Osteoblast (primary cell): ENCODE results near the gene FGD5. TPM values are rescaled to one million over a fixed set of nuclear protein-coding genes. Genes with fewer than 3 reads are reported as not detected.

Experiments
- DNase-seq: peaks from one replicate; pipeline ENCODE4 v3.0.0; 2011; ENCODE audit warnings: low spot score, mixed read lengths; ENCODE audit not compliant: insufficient read length; ENCODE audit errors: missing footprints
- H2AFZ ChIP-seq: 2 replicates; pipeline ENCODE4 v1.6.0; 2011; ENCODE audit warnings: mild to moderate bottlenecking, low read length
- H3K27ac ChIP-seq: 2 replicates; pipeline ENCODE4 v1.5.1; 2011; ENCODE audit warnings: mild to moderate bottlenecking, low read depth, low read length, moderate library complexity
- H3K27me3 ChIP-seq: 2 replicates; pipeline ENCODE4 v1.6.0; 2012; ENCODE audit warnings: mild to moderate bottlenecking, control low read depth, inconsistent platforms, low read length, moderate library complexity; ENCODE audit not compliant: insufficient read depth
- H3K36me3 ChIP-seq: 2 replicates; pipeline ENCODE4 v1.5.1; 2011; ENCODE audit warnings: mild to moderate bottlenecking, low read length, control low read depth, moderate library complexity; ENCODE audit not compliant: insufficient read depth
- H3K4me1 ChIP-seq: 2 replicates; pipeline ENCODE4 v1.5.1; 2011; ENCODE audit warnings: mild to moderate bottlenecking, low read length, control low read depth, moderate library complexity; ENCODE audit not compliant: insufficient read depth
- H3K4me2 ChIP-seq: 2 replicates; pipeline ENCODE4 v1.6.0; 2011; ENCODE audit warnings: mild to moderate bottlenecking, low read length; ENCODE audit not compliant: insufficient read depth
- H3K4me3 ChIP-seq: fragments of 200-600 bp; sonication (generic); 3 replicates; pipeline ENCODE4 v1.5.1; 2012; ENCODE audit warnings: mild to moderate bottlenecking, low read length, inconsistent platforms; ENCODE audit not compliant: insufficient read depth
- H3K79me2 ChIP-seq: 2 replicates; pipeline ENCODE4 v1.6.0; 2012; ENCODE audit warnings: mild to moderate bottlenecking, low read length, control low read depth, inconsistent platforms; ENCODE audit not compliant: insufficient read depth
- H3K9me3 ChIP-seq: 2 replicates; pipeline ENCODE4 v1.5.1; 2011; ENCODE audit warnings: low read depth, low read length, control low read depth
- H4K20me1 ChIP-seq: 2 replicates; pipeline ENCODE4 v1.6.0; 2012; ENCODE audit warnings: mild to moderate bottlenecking, low read length, control low read depth; ENCODE audit not compliant: insufficient read depth
- CTCF ChIP-seq: IDR thresholded peaks from 2 replicates; pipeline ENCODE4 v1.5.1; 2011; ENCODE audit warnings: mild to moderate bottlenecking, low read depth, low read length, moderate library complexity; ENCODE audit errors: extremely low read depth
- total RNA-seq: library from RNA; depleted of rRNA; stranded (reverse); fragments of >200 nt; gene quantifications from 2 replicates; pipeline ENCODE4 v1.2.3, GENCODE V29; 2012

FGD5 gene
- total RNA-seq, 1 donor = under 0.01 TPM

- TF ChIP-seq CTCF = no peak
- DNase-seq = no peak
- Histone ChIP-seq H3K4me2 (no peak overlapping the region), H2AFZ (no peak overlapping the region), H3K27me3 (peaks cover 5% of the 10 kb centered on the region), H3K4me1 (no peaks in the 10 kb centered on the region), H3K9me3 (no peaks in the 10 kb centered on the region), H3K4me3 (no peak overlapping the region), H3K27ac (no peak overlapping the region), H3K79me2 (no peaks in the 10 kb centered on the region), H4K20me1 (no peaks in the 10 kb centered on the region), H3K36me3 (no peaks in the 10 kb centered on the region)
These were observed 14.6 kb upstream of the FGD5 start for GRCh38 chr3:14803981-14804834.

- H4K20me1 ChIP-seq = no peaks in the 10 kb centered on the region
- no peak overlapping the region for H3K27ac ChIP-seq
- DNase-seq = no peak
- no peaks in the 10 kb centered on the region for H3K4me1 ChIP-seq
- peaks cover 10% of the 10 kb centered on the region for H3K27me3 ChIP-seq
- H3K4me2 ChIP-seq = no peak overlapping the region
- H3K9me3 ChIP-seq = no peaks in the 10 kb centered on the region
- TF ChIP-seq CTCF = no peak
- H3K79me2 ChIP-seq = no peaks in the 10 kb centered on the region
- no peaks in the 10 kb centered on the region for H3K36me3 ChIP-seq
- H2AFZ ChIP-seq = no peak overlapping the region
- no peak overlapping the region for H3K4me3 ChIP-seq
These were observed 13.7 kb upstream of the FGD5 start for GRCh38 chr3:14804835-14805780.

DNA sequence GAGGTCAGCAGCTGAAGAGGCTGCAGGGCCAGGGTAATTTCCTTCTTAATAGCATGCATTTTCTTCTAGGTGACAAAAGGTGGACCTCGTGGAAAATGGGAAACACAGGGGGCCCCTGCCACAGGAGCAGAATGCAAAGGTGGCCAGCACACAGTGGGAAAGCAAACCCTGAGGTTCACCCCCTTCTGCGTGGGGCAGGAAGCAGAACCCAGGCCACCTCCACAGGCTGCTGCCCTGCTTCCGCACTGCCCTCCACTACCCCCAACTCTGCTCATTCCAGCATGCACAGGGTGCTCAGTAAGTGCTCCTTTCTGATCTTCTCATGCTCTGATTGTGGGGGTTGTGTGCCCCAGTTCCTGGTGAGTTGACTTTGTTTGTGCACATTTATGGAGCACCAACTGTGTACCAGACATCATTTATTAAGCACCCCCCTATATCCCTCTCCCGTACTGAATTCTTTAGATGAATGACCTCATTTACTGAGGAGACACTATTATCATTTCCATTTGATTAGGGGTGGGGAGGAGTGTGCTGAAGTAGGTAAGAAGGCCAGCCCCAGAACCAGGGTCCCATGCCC, 12.7 kb upstream of the FGD5 start:
- H3K4me3 ChIP-seq = no peak overlapping the region
- no peaks in the 10 kb centered on the region for H4K20me1 ChIP-seq
- H3K4me1 ChIP-seq = no peaks in the 10 kb centered on the region
- no peaks in the 10 kb centered on the region for H3K36me3 ChIP-seq
- H3K4me2 ChIP-seq = no peak overlapping the region
- no peak for DNase-seq
- H2AFZ ChIP-seq = no peak overlapping the region
- no peaks in the 10 kb centered on the region for H3K9me3 ChIP-seq
- H3K27me3 ChIP-seq = peaks cover 15% of the 10 kb centered on the region
- H3K27ac ChIP-seq = no peak overlapping the region
- H3K79me2 ChIP-seq = no peaks in the 10 kb centered on the region
- TF ChIP-seq CTCF = no peak
